Activated CD4-positive, alpha-beta T cell treated with anti-CD3 and anti-CD28 coated beads for 48 hours (primary cell): ENCODE results near the gene STK16.

ENCODE experiments used
- DNase-seq: peaks from one replicate; pipeline ENCODE4 v3.0.0-alpha.2; 2020

Gene STK16

DNA sequence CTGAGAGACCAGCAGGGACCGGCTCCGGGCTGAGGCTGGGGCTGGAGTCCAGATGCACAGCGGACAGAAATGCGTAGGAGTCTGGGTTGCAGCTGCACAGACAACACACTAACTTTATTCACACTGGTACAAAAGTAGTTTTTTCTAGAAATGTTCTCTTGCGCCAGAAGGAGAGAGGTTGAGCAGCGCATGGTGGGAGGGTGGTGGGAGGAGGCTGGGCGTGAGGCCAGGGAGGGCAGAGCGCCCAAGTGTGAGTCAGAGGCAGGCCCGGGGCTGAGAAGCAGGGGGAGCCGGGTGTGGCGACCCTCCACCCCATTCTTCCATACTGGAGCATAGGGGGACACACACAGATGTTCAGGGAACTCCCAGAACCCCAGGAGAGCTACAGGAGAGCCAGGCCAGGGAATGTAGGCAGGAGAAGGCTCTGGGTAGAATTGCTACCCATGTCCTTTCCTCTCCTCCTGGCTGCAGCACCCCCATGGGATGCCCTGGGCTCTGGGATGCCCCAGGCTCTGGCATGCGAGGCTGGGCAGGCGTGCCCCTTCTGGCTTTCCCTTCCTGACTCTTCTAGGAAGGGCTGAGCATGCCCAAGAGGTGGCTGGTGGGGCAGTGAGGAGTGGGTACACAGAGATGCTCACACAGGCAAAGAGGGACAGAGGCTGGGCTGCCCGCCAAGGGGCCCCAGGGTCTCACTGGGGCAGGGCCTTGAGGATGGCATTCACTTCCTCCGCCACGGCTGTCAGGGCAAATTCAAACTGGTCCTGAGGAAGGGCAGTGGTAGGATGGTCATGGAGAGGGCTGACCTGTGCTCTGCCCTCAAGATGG, 44.5 kb downstream of the STK16 start:
- DNase-seq: no peak

DNA sequence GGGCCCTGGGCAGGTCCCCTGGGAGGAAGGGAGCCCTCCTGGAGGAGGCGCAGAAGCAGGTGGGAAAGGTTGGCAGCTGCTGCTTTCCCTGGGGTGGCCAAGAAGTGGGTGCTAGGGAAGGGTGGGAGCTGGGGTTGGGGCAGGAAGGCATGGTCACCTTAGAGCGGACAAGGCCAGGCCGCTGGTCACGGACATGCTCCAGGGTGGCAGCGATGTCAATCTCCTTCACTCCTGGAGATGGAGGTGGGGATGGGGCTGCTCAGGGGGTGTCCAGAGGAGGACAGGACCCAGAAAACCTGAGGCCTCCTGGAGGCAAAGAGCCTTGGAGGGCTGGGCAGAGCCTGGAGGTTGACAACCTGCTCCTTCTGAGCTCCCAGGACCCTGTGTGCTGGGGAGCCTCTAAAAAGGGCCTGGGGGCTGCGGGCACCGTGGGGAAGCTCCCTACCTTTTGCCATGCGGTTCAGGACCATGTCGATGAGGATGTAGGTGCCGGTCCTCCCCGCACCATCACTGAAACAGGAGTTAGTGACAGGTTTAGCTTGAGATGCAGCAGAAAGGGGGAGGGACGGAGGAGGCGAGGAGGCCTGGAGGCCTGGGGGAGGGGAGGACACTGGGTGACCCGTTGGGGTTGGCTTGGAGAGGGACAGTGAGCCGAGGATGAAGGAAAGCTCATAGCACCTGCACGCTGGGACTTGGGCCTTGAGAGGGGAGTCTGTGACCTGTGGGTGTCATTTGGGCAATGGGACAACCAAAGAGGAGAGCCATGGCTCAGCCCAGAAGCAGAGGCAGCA, 45.3 kb downstream of the STK16 start:
- DNase-seq: no peak

DNA sequence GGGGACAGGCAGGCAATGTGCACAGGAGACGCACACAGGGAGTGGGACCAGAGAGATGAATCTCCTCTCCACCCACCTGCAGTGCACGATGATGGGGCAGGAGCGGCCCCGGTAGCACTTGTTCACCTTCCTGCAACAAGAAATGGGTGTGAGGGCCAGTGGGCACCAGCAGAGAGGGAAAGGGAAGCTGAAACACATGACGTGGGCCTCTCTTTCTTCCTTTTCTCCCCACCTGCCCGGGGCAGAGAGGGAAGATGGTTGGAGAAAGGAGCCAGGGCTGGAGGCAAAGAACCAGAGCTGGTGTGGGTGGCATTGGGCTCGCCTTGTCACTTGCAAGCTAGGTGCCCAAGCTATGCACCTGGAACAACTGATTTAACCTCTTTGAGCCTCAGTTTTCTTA, 46.1 kb downstream of the STK16 start:
- DNase-seq: no peak

DNA sequence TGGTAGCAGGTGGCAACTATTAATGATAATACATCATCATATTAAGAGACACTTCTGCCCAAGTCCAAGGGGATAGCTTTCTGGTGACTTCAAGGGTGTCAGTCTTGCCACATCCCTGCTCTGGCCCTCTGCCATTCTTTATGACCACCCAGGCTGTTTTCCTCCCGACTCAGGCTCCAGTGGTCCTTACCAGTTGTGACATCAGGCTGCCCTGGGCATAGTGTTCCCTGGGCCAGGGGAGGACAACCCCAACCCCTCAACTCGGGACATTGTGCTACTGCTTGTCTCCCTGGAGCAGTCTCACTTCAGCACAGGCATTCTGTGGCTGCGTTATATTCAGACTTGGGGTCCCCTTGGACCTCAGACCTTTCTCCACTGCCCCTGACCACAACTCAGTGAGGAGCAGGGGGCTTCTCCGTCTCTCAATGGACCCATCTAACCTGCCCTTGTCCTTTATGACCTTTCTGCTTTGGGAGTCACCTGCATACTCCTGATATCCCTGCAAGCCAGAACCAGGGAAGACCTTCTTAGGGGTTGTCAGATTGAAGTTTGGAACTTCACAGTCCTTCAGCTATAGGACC, 46.7 kb downstream of the STK16 start:
- no peak for DNase-seq

DNA sequence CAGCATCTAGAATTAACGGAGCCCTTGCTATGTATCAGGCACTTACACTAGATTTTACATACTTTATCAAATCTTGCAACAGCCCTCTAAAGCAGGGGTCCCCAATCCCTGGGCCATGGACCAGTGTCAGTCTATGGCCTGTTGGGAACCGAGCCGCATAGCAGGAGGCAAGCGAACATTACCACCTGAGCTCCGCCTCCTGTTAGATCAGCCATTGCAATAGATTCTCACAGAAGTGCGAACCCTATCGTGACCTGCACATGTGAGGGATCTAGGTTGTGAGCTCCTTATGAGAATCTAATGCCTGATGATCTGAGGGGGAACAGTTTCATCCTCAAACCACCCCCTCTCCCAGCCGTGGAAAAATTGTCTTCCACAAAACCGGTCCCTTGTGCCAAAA, 47.3 kb downstream of the STK16 start:
- peak; percentile 1 for DNase-seq

DNA sequence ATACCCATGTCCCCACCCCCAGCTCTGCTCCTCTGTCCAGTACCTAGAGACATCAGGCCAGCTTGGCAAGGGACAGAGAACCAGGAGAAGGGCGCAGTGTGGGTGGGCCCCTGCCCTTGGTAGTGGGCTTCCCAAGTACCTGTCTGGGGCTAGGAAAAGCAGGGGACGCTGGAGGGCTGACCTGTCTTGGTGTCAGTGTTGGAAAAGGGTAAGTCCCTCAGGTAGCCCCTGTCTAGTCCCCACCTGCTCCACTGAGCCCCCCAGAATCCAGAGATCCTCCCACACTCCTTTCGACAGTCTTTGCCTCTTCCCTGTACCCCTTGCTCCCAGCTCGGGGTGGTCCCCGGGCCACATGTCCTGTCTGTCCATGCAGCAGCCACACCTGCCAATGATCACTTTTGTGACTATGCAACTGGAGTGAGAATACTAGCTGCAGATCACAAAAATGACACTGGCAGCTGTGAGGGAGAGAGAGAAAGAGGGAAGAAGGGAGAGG, 48.5 kb downstream of the STK16 start:
- peak; percentile 1 for DNase-seq

DNA sequence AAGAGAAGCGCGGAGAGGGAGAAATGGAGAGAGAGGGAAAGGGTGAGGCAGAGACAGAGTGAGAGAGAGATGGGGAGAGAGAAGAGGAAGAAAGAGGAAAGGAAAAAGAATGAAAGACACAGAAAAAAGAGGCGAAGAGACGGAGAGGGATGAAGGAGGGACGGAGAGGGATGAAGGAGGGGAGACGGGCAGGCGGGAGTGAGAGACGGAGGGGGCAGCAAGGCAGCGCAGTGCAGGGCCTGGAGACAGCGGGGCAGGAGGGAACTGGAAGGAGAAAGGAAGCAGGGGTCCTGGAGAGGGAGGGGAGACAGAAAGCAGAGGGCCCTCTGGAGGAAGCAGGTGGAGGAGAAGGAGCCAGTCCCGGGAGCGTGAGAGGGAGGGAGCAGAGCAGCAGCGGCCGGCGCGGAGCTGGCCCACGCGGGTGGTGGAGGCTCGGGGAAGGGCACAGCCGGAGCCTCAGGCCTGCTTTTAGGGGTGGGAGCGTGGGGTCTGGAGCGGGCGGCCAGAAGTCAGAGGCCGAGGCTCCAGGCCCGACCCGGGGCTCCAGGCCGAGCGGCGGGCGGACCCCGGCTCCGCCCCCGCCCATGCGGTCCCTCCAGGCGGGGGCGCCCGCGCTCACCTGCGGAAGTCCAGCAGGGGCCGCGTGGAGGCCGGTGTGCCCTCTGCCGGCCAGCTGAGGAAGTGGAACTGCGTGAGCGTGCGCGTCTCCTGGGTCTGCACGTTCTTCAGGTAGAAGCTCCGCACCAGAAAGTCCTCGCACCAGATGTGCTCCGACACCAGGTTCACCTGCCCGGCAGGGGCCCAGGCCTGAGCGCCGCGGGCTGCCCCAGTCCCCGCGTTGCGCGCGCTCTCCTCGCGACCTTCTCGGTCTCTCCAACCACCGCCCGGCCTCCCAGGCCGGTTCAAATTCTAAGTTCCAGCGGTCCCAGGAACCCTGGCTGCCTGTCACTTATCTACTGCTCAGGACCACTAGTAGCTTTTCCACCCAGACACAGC, 49.4 kb downstream of the STK16 start:
- DNase-seq: peak; percentile 92

DNA sequence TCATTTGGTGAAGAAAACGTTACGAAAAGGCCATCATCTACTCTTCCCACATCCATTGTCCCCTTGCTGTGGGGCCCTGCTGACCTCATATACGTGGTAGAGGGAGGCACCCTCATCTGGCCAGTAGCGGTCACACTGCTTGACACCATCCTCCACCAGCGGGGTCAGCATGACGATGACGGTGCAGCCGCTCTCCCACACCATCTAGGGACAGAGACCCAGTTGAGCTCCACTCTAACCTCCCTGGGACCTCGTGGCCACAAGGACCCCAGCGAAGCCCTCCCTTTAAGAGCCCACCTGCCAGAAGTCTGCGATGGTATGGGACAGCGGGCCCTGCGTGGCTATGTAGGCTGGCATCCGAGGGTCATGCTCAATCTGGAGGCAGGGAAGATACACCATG, 50.9 kb downstream of the STK16 start:
- no peak for DNase-seq

DNA sequence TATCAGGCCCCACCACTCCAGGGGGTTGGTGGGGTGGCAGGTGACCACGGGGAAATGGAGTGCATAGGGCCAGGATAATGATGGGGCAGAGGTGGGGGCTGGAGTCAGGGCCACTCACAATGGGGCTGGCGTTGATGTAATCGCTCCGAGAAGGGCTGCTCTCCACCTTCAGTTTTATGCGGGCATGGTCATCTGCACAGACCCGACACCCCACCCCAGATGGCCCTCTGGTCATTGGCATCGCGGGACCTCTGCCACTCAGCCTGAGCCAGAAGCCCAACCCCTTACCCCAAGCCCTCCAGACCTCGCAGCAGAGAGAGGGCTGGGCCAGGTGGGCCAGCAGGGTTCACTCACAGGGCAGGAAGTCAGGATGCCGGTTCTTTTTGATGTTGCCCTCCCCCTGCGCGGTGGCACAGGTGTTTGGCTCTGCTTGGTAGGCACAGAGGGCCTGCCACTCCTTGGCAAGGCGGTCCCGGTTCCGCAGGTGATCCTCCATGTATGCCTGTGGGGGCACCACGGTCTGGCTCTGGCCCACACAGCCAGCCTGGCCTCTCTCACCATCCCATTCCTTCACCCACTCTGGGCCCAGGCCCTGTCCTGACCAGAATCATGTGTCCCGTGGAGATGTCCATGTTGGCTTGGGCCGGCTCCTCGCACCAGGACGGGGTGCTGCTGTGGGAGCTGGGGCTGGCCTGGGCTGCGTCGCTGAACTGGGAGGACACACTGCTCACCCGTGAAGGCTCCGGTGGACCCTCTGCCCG, 51.5 kb downstream of the STK16 start:
- no peak for DNase-seq

DNA sequence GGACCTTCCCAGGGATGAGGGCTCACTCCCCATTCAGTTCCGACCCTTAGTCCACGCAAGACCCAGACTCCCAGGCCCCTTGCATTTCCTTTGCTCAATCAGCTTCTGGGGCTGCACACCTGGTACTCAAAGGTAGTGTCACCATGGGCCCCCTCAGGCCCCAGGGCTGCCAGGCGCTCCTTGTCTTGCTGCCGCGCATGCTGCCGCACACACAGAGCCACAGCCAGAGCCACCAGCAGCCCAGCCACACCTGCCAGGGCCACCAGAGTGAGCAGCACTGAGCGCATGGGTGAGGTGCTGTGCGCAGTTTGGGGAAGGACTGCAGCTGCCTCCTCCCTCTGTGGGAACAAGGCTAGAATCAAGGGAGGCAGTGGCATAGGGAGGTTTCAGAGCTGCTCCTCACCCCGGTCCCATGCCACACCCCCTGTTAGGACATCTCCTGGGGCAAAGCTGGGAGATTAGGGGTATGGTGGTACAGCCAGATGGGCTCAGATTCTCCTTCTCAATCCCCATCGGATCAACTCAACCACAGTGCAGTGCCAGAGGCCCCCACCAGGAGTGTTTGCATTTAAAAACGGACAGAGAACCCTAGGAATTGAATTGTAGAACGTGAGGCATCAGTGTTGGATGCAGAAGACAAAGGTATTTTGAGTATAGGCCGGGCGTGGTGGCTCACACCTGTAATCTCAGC, 52.6 kb downstream of the STK16 start:
- DNase-seq: no peak

DNA sequence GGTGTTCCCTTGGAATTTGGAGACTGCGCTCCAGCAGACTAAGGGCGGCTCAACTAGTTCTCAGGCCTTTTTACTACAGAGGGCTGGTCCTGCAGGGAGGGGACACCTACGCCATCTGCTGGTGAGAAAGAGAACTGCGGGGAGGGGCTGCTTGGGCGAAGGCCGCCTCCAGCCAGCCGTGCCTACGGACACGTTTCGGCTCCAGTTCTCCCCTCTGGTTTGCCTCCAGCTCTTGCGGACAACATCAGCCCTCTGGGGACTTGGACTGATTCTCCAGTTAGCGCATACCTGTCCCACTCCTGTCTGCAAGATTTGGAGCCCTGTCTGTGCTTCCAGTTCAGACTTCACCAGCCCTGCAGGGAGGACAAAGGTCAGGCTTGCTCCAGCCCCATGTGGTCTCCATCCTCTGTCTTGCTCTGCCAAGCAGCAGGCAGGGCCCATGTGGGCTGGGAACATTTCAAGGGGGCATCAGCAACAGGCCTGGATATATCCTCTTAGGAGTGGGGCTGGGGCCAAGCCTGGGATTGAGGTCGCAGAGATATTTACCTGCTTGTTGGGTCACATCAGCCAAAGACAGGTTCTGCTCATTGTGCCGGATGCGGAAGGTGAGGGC, 53.6 kb downstream of the STK16 start:
- DNase-seq: peak; percentile 93

DNA sequence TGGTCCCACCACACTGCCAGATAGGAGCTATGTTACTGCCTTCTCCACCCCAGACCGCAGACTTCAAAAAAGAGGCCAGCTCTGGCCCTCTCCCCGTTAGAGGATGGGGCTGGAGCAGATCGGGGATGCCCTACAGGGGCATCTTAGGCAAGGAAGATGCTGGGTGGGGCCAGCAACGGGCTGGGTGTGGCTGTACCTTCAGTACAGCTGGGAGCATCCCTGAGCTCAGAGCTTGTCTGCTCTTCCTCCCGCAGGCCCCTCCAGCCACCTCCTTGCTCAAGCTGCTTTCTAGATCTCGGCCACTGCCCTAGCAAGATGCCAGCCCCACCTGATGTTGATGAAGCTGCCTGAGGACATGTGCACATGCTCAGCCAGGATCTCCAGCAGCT, 54.1 kb downstream of the STK16 start:
- no peak for DNase-seq
